Gastroesophageal sphincter (tissue), 3 donors: ENCODE measurements around the gene EMILIN1.

ENCODE experiments used
- CTCF ChIP-seq, 4 experiments: fragments of 200-600 bp in 2 of 4; fragments of 450-650 bp in 2 of 4; sonication (generic) in 1 of 4; IDR thresholded peaks; one replicate each; pipeline ENCODE4 v1.5.1; 2017 to 2019; ENCODE audit warnings: antibody characterized with exemption in 4 of 4, mild to moderate bottlenecking in 2 of 4, moderate library complexity in 2 of 4
- EP300 ChIP-seq: sonication (generic); formaldehyde crosslinking; IDR thresholded peaks from one replicate; pipeline ENCODE4 v1.6.1; 2017; ENCODE audit warnings: antibody characterized with exemption, mild to moderate bottlenecking
- POLR2AphosphoS5 ChIP-seq: sonication (generic); formaldehyde crosslinking; IDR thresholded peaks from one replicate; pipeline ENCODE4 v1.6.1; 2017; ENCODE audit warnings: antibody characterized with exemption

GRCh38 chr2:27084297-27085061 is 6.1 kb downstream of the EMILIN1 start:
- TF ChIP-seq CTCF (IDR thresholded peaks at IDR 0.05) (no peak), POLR2AphosphoS5 (no peak), EP300 (no peak)
